Left renal cortex interstitium (tissue), 4 donors: ENCODE results near the gene OR56B4. TPM values are rescaled to one million over a fixed set of nuclear protein-coding genes. Genes with fewer than 3 reads are reported as not detected.
"Not testable (repeated sequence)": the region's sequence is repeated elsewhere in the genome, so short reads cannot be mapped to it uniquely, and the experiment has no call there.

Source experiments
- DNase-seq, 4 donors: peaks; one replicate each; pipeline ENCODE4 v3.0.0-alpha.2; 2013; ENCODE audit warnings: low read depth in 4 of 4, low spot score in 2 of 4, missing footprints in 1 of 4
- polyA plus RNA-seq, 4 donors: library from polyadenylated mRNA; unstranded; fragments of 120-200 nt; gene quantifications; one replicate each; pipeline ENCODE4 v1.2.1, GENCODE V29; 2013; ENCODE audit not compliant: insufficient read length in 4 of 4

Gene OR56B4
- polyA plus RNA-seq, 4 donors, result 0.19 to 0.23 (median 0.22) TPM; not detected in 1

- DNase-seq, result no peak
These were observed 35.5 kb downstream of the OR56B4 start for GRCh38 chr11:6142936-6143335.

DNA sequence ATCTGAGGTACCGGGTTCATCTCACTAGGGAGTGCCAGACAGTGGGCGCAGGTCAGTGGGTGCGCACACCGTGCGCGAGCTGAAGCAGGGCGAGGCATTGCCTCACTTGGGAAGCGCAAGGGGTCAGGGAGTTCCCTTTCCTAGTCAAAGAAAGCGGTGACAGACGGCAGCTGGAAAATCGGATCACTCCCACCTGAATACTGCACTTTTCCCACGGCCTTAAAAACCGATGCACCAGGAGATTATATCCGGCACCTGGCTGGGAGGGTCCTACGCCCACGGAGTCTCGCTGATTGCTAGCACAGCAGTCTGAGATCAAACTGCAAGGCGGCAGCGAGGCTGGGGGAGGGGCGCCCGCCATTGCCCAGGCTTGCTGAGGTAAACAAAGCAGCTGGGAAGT, 36.3 kb downstream of the OR56B4 start:
- DNase-seq, result not testable (repeated sequence)

- DNase-seq, result no peak
These were observed 43.6 kb downstream of the OR56B4 start for GRCh38 chr11:6151117-6151516.

DNA sequence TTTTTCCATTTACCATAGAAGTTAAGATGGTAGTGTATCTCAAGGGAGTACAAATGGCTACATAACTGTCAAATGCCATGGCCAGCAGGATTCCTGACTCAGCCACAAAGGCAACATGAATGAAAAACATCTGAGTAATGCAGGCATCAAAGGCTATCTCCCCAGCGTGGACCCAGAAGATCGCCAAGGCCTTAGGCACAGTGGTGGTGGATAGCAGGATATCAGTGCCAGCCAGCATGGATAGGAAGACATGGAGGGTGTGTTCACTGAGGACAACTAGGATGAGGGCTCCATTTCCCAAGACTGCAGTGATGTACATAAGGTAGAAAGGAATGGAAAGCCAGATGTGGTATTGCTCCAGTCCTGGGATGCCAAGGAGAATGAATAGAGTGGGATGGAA, 44.6 kb downstream of the OR56B4 start:
- DNase-seq, result no peak

- DNase-seq, result no peak
These were observed 49.3 kb downstream of the OR56B4 start for GRCh38 chr11:6156628-6157359.

Other genes with a start within 250 kb of the OR56B4 start
- gene OR52E8, start 250.0 kb upstream of the OR56B4 start, polyA plus RNA-seq, result not detected
- gene OR52E4, start 227.1 kb upstream of the OR56B4 start, polyA plus RNA-seq, result under 1 TPM in 2 of 4 donors, not detected in 2; 0.06 to 0.07 TPM
- gene OR52E5, start 214.5 kb upstream of the OR56B4 start, polyA plus RNA-seq, result not detected
- gene OR56A3, start 165.4 kb upstream of the OR56B4 start, polyA plus RNA-seq, result not detected
- gene OR56A5, start 139.2 kb upstream of the OR56B4 start, polyA plus RNA-seq, result not detected
- not detected for gene OR52L1, start 120.7 kb upstream of the OR56B4 start, polyA plus RNA-seq
- under 1 TPM in 3 of 4 donors, not detected in 1; 0.05 to 0.09 (median 0.06) TPM for gene OR56A4, start 100.7 kb upstream of the OR56B4 start, polyA plus RNA-seq
- under 1 TPM in 2 of 4 donors, not detected in 2; 0.01 to 0.02 TPM for gene OR56A1, start 76.9 kb upstream of the OR56B4 start, polyA plus RNA-seq
- not detected for gene OR52B2, start 62.6 kb downstream of the OR56B4 start, polyA plus RNA-seq
- gene OR52W1, start 91.5 kb downstream of the OR56B4 start, polyA plus RNA-seq, result under 1 TPM in 2 of 4 donors, not detected in 2; 0.21 to 0.27 TPM
- 1 to 10 TPM in 2 of 4 donors, under 1 TPM in 2; 0.66 to 2.6 (median 1.5) TPM for gene C11orf42, start 97.9 kb downstream of the OR56B4 start, polyA plus RNA-seq
- gene FHIP1B, start 127.0 kb downstream of the OR56B4 start, polyA plus RNA-seq, result 10 to 100 TPM; 37.7 to 76.2 (median 56.7) TPM
- under 1 TPM in 3 of 4 donors, not detected in 1; 0.23 to 0.34 (median 0.27) TPM for gene CNGA4, start 131.4 kb downstream of the OR56B4 start, polyA plus RNA-seq
- gene CCKBR, start 152.2 kb downstream of the OR56B4 start, polyA plus RNA-seq, result 1 to 10 TPM in 1 of 4 donors, under 1 TPM in 3; 0.28 to 1.1 (median 0.67) TPM
- gene CAVIN3, start 212.8 kb downstream of the OR56B4 start, polyA plus RNA-seq, result 10 to 100 TPM; 13.3 to 25.4 (median 18.4) TPM